CD14-positive monocyte (primary cell): ENCODE data around the gene KIRREL3. TPM values are rescaled to one million over a fixed set of nuclear protein-coding genes. Genes with fewer than 3 reads are reported as not detected.

ENCODE experiments used
- DNase-seq, 3 donors: peaks; one replicate each; pipeline ENCODE4 v3.0.0-alpha.2; 2011 to 2022
- H2AFZ ChIP-seq: 2 replicates; pipeline ENCODE4 v1.6.0; 2012; ENCODE audit warnings: mild to moderate bottlenecking, low read depth, low read length, inconsistent platforms; ENCODE audit not compliant: insufficient read depth, poor library complexity, severe bottlenecking
- H3K27ac ChIP-seq, 2 donors: 1 replicate in 1 of 2; 2 replicates in 1 of 2; pipeline ENCODE4 v1.5.1; 2012 to 2013; ENCODE audit warnings: low read length in 2 of 2, control low read depth in 1 of 2, inconsistent platforms in 1 of 2, low read depth in 1 of 2, mild to moderate bottlenecking in 1 of 2
- H3K27me3 ChIP-seq, 2 donors: one replicate each; pipeline versions ENCODE4 v1.6.0 to v1.6.1; 2011 to 2013; ENCODE audit warnings: low read length in 2 of 2; ENCODE audit not compliant: control insufficient read depth in 2 of 2, insufficient read depth in 2 of 2
- H3K36me3 ChIP-seq, 2 donors: replicated peaks in 1 of 2; 1 replicate in 1 of 2; 2 replicates in 1 of 2; pipeline versions ENCODE4 v1.5.1 to v1.6.1; 2012 to 2013; ENCODE audit warnings: low read length in 2 of 2, control low read depth in 1 of 2, inconsistent platforms in 1 of 2, mild to moderate bottlenecking in 1 of 2; ENCODE audit not compliant: insufficient read depth in 2 of 2, control insufficient read depth in 1 of 2
- H3K4me1 ChIP-seq, 2 donors: 1 replicate in 1 of 2; 2 replicates in 1 of 2; pipeline versions ENCODE4 v1.5.1 to v1.6.1; 2012 to 2013; ENCODE audit warnings: low read length in 2 of 2, control low read depth in 1 of 2, inconsistent platforms in 1 of 2, mild to moderate bottlenecking in 1 of 2, moderate library complexity in 1 of 2; ENCODE audit not compliant: insufficient read depth in 2 of 2, control insufficient read depth in 1 of 2
- H3K4me2 ChIP-seq: replicated peaks from 2 replicates; pipeline ENCODE3; 2012; ENCODE audit warnings: low read length, moderate library complexity, mild to moderate bottlenecking; ENCODE audit not compliant: poor library complexity, severe bottlenecking; ENCODE audit errors: extremely low read depth
- H3K4me3 ChIP-seq, 3 experiments: fragments of 200-600 bp in 1 of 3; sonication (generic) in 1 of 3; replicated peaks in 1 of 3; 1 replicate in 2 of 3; 2 replicates in 1 of 3; pipeline ENCODE4 v1.5.1; 2011 to 2013; ENCODE audit warnings: low read length in 3 of 3, mild to moderate bottlenecking in 3 of 3, control low read depth in 2 of 3, low read depth in 2 of 3, inconsistent platforms in 1 of 3, moderate library complexity in 1 of 3
- H3K79me2 ChIP-seq: 2 replicates; pipeline ENCODE4 v1.6.0; 2012; ENCODE audit warnings: mild to moderate bottlenecking, control low read depth, inconsistent platforms, low read length, moderate library complexity; ENCODE audit not compliant: insufficient read depth
- H3K9ac ChIP-seq: 2 replicates; pipeline ENCODE4 v1.6.0; 2017; ENCODE audit warnings: low read length, mild to moderate bottlenecking; ENCODE audit not compliant: insufficient read depth, poor library complexity, severe bottlenecking
- H3K9me3 ChIP-seq, 2 donors: replicated peaks in 1 of 2; 1 replicate in 1 of 2; 2 replicates in 1 of 2; pipeline versions ENCODE4 v1.5.1 to v1.6.1; 2012 to 2013; ENCODE audit warnings: low read length in 2 of 2, control low read depth in 1 of 2; ENCODE audit not compliant: control insufficient read depth in 1 of 2, insufficient read depth in 1 of 2
- H4K20me1 ChIP-seq: 2 replicates; pipeline ENCODE4 v1.6.0; 2012; ENCODE audit warnings: mild to moderate bottlenecking, low read length, control low read depth, moderate library complexity; ENCODE audit not compliant: insufficient read depth
- H3K27ac Mint-ChIP-seq, 7 donors: one replicate each; pipeline ENCODE4 v1.8.0; 2020; ENCODE audit warnings: mild to moderate bottlenecking in 7 of 7, mixed read lengths in 7 of 7, moderate library complexity in 6 of 7, inconsistent platforms in 2 of 7
- H3K27me3 Mint-ChIP-seq, 3 donors: one replicate each; pipeline ENCODE4 v1.8.0; 2021 to 2022; ENCODE audit warnings: low read depth in 3 of 3, mild to moderate bottlenecking in 3 of 3, mixed read lengths in 3 of 3, moderate library complexity in 3 of 3, inconsistent platforms in 1 of 3
- H3K36me3 Mint-ChIP-seq, 2 donors: one replicate each; pipeline ENCODE4 v1.8.0; 2020; ENCODE audit warnings: mixed read lengths in 2 of 2, inconsistent platforms in 1 of 2, mild to moderate bottlenecking in 1 of 2
- H3K4me1 Mint-ChIP-seq: one replicate; pipeline ENCODE4 v1.8.0; 2020; ENCODE audit warnings: mild to moderate bottlenecking, mixed read lengths
- H3K4me3 Mint-ChIP-seq, 2 donors: one replicate each; pipeline ENCODE4 v1.8.0; 2020; ENCODE audit warnings: mild to moderate bottlenecking in 2 of 2, mixed read lengths in 2 of 2, moderate library complexity in 1 of 2
- H3K9me3 Mint-ChIP-seq, 7 donors: one replicate each; pipeline ENCODE4 v1.8.0; 2020 to 2022; ENCODE audit warnings: mixed read lengths in 7 of 7, mild to moderate bottlenecking in 6 of 7, moderate library complexity in 6 of 7, inconsistent platforms in 2 of 7
- CTCF ChIP-seq: fragments of 200-600 bp; IDR thresholded peaks from one replicate; pipeline ENCODE4 v1.8.0; 2022; ENCODE audit warnings: antibody characterized with exemption, mild to moderate bottlenecking
- WGBS: methylation state at CpG from one replicate; pipeline ENCODE4 v1.1.5; 2013; ENCODE audit warnings: missing lambda C conversion rate; ENCODE audit not compliant: insufficient coverage; 5-methylcytosine and 5-hydroxymethylcytosine counted together
- intact Hi-C, 2 donors: fragments of 100-400 bp; cut with micrococcal nuclease; formaldehyde crosslinking; loops; one replicate each; pipeline versions ENCODE4 v1.15.0 to v1.15.1; 2023
- polyA plus RNA-seq, 3 donors: library from polyadenylated mRNA; depleted of rRNA in 1 of 3; unstranded in 2 of 3; stranded (reverse) in 1 of 3; fragments of 300-500 nt in 2 of 3; fragments of >200 nt in 1 of 3; fragmentation: Illumina TruSeq in 2 of 3; gene quantifications; 1 replicate in 2 of 3; 2 replicates in 1 of 3; pipeline ENCODE4 v1.2.3, GENCODE V29; 2012 to 2021

KIRREL3 gene
- polyA plus RNA-seq, 3 donors, result not detected

DNA sequence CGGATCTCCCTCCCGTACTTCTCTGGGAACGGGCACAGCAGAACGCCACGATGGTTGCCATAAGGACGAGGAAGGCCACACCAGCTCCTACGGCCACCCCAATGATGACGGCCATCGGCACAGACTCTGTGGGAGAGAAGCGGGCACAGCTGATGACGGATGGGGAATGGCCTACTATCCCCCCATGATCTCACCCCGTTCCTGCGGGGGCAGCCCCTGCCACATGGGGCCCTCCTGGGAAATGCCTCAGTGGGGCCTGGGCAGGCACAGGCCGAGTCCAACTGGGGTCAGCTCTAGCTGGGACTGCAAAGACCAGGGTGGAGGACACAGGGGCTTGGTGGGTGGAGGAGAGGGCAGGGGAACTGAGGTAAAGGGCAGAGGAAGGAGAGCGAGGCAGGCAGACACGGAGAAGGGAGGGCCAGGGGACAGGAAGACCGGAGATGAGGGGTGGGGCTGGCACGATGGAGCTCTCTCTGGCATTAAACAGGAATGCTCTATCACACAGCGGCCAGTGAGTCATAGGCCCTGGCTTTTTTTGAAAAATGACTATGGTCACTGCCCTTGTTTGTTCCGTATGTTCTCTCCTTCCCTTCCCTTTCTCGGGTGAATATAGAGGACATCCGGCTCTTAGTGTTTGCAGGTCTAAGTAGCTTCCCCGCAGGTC lies 569.0 kb downstream of the KIRREL3 start:
- intact Hi-C loops, result no loop called here
- no peaks in the 10 kb centered on the region for H3K79me2 ChIP-seq
- H3K36me3 ChIP-seq, result no peaks in the 10 kb centered on the region
- Mint-ChIP-seq H3K9me3 (no peaks in the 10 kb centered on the region), H3K4me3 (no peak overlapping the region), H3K27me3 (peaks cover 2 to 7% (median 2%) of the 10 kb centered on the region in 3 donors), H3K27ac (peak overlapping the region in 1 of 7 donors; percentile 50), H3K4me1 (no peaks in the 10 kb centered on the region), H3K36me3 (no peaks in the 10 kb centered on the region)
- no peaks in the 10 kb centered on the region for H3K4me1 ChIP-seq
- no peak for DNase-seq
- no peak for TF ChIP-seq CTCF
- H3K27me3 ChIP-seq, result no peaks in the 10 kb centered on the region
- H3K9ac ChIP-seq, result no peak overlapping the region
- no peaks in the 10 kb centered on the region for H3K9me3 ChIP-seq
- WGBS, result 92% methylated on average over 21 of the region's 23 CpGs
- H3K4me3 ChIP-seq, result no peak overlapping the region
- H2AFZ ChIP-seq, result no peak overlapping the region
- H3K4me2 ChIP-seq, result no peak overlapping the region
- no peaks in the 10 kb centered on the region for H4K20me1 ChIP-seq
- no peak overlapping the region for H3K27ac ChIP-seq

DNA sequence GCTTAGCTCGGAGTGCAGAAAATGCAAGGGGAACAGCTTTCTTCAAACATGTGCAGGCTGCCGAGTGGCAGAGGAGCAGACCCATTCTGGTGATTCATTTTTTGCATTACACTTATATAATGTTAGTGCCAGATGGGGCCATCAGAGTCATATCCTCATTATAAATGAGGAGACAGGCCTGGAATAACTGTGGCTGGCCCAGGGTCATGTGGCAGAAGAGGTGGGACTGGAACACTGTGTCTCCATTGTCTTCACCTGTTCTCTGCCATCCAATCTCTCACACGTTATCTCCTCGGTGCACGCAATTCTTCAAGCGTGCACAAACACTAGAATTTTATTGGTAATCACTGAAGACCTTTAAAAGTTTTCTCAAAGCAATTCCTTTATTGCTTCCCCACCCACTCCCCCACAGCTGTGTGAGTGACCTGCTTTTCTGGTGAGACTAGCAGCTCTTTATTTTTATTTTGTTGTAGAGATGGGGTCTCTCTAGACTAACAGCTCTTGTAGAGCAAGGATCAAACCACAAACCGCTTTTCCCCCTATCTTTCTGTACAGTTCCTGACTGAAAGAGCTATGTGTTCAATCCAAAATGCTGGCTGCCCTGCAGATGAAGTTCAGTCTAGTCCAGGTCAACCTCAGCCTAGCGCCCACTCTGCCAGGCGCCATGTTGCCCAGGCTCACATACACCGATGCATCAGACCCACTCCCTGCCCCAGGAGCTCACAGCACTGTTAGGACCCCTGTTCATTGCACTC lies 569.8 kb downstream of the KIRREL3 start:
- Histone ChIP-seq H3K4me2 (no peak overlapping the region), H3K4me1 (no peaks in the 10 kb centered on the region), H3K79me2 (no peaks in the 10 kb centered on the region), H3K4me3 (no peak overlapping the region), H3K9ac (no peak overlapping the region), H3K9me3 (no peaks in the 10 kb centered on the region), H3K27me3 (no peaks in the 10 kb centered on the region), H3K27ac (no peak overlapping the region), H2AFZ (no peak overlapping the region), H3K36me3 (no peaks in the 10 kb centered on the region), H4K20me1 (no peaks in the 10 kb centered on the region)
- no peak overlapping the region for H3K4me3 Mint-ChIP-seq
- DNase-seq, result no peak
- no peaks in the 10 kb centered on the region for H3K36me3 Mint-ChIP-seq
- H3K4me1 Mint-ChIP-seq, result no peaks in the 10 kb centered on the region
- no peak for TF ChIP-seq CTCF
- intact Hi-C loops, result no loop called here
- H3K27me3 Mint-ChIP-seq, result peaks cover 2 to 7% (median 2%) of the 10 kb centered on the region in 3 donors
- WGBS, result 94% methylated on average over 6 of the region's 10 CpGs
- no peak overlapping the region for H3K27ac Mint-ChIP-seq
- H3K9me3 Mint-ChIP-seq, result no peaks in the 10 kb centered on the region
